NCI-H1105 (cell line): ENCODE data around the gene TMEM8B.

Experiments used
- DNase-seq: peaks from one replicate; lab custom pipeline; 2025; lab: John Stamatoyannopoulos, UW

The TMEM8B gene

DNA sequence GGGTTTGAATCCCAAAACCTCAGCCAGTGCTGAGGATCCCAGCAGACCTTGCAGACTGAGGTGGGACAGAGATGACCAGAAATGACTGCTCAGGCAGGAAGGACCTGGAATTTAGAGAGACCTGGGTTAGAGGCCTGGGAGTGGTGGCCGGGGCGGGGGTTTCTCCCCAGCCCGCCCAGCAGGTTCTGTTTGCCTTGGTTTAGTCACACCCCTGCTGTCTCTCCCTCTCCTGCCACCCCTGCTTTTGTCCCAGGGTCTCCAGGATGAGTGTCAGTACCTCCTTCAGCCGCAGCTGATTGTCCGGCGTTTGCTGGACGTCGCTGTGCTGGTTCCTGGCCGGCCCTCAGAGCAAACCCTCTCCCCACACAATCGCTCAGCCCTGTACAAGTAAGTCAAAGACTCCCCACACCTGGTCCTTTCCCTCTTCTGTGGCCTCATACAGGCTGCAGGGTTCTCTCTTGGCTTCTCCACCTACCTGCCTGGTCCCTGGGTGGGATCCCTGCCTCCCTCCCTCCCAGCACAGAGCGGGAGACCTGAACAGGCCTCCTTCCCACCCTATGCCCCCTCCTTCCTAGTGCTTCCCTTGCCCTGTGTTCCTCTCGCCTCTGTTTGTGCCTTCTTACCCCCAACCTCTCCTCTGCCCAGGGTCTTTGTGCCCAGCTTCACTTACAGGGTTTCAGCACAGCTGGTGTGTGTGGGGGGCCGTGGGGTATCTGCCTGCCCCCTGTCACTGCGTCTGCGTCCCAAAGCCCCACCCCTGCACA is 12.0 kb downstream of the TMEM8B start:
- DNase-seq: no peak

- DNase-seq: no peak
Measured at GRCh38 chr9:35841645-35841900, 12.5 kb downstream of the TMEM8B start.

DNA sequence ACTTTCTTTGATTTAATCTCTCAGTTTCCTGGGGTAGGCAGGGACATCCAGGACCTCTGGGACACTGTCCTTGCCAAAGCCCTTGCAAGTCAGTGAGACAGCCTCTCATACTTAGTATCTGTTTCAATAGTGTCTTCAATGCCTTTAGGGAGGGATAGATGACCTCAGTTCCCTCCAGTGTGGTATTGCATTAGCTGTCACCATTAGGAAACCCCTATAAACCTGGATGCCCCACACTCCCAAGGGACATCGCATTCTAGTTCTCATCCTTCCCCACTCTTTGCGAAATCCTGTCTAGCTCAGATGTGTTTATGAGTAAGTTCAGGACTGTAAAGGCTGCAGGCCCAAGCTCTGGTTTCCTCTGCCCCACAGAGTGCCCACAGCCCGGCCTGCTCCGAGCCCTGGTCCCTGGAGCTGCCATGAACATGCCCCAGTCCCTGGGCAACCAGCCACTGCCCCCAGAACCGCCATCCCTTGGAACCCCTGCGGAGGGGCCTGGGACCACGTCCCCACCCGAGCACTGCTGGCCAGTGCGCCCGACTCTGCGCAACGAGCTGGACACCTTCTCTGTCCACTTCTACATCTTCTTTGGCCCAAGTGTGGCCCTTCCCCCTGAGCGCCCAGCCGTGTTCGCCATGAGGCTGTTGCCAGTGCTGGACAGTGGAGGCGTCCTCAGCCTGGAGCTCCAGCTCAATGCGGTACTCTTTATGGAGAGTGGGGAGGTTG is 13.2 kb downstream of the TMEM8B start:
- no peak for DNase-seq

- DNase-seq: no peak
Measured at GRCh38 chr9:35842795-35843194, 13.8 kb downstream of the TMEM8B start.

DNA sequence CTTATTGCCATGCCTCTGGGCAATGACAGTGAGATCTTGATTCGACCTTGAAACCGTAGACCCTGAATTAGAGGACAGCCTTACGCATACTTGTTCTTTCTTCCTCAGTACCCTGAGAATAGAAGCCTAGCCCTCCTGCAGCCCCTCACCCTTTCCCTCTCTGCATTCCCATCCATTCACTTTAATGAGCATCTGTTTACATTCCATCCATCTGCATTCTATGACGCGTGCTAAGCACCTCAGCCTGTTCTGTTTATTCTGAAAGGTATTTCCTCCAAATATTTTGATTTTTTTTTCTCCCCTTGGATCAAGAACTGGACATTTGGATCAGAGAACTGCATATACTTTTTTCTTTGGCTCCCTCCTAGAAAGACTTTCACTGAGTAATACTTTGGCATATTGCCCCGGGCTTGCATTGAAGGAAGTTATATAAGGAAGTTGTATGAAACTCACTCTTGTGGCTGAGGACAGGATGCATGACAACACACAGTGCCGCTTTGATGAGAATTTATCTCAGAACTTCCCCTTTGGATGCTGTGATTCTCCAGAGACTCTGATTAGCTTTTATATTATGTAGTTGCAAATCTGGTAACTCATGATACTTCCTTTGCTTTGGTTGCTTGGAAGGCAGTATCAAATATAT is 15.7 kb downstream of the TMEM8B start:
- DNase-seq: no peak

DNA sequence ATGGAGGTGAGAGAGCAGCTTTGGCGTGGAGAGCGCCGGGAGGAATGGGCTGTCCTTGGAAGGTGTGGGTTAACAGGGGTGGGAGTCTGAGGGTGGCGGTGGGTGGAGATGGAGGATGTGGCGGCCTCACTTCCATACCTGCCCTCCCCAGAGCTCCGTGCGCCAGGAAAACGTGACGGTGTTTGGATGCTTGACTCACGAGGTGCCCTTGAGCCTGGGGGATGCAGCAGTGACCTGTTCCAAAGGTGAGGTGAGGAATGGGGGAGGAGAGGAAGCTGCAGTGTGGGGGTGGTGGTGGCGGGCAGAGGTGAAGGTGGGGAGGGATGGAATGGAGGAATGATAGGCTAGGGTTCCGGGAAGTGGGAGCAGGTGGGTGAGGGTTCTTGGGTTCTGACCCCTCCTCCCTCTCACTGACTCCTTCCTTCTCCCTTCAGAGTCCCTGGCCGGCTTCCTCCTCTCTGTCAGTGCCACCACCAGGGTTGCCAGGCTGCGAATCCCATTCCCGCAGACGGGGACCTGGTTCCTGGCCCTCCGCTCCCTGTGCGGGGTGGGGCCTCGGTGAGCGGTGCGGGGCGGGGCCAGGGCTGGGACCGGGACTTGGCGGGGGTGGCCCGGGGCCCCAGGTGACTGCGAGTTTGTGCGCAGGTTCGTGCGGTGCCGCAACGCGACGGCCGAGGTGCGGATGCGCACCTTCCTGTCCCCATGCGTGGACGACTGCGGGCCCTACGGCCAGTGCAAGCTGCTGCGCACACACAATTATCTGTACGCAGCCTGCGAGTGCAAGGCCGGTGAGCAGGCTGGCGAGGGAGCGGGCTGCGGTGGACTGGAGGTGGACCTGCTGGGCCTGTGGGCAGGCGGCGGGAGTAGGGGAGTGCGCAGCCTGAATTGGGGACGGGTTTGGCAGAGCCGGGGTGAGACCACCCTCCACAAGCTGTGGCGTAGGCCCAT is 17.1 kb downstream of the TMEM8B start:
- DNase-seq: no peak

DNA sequence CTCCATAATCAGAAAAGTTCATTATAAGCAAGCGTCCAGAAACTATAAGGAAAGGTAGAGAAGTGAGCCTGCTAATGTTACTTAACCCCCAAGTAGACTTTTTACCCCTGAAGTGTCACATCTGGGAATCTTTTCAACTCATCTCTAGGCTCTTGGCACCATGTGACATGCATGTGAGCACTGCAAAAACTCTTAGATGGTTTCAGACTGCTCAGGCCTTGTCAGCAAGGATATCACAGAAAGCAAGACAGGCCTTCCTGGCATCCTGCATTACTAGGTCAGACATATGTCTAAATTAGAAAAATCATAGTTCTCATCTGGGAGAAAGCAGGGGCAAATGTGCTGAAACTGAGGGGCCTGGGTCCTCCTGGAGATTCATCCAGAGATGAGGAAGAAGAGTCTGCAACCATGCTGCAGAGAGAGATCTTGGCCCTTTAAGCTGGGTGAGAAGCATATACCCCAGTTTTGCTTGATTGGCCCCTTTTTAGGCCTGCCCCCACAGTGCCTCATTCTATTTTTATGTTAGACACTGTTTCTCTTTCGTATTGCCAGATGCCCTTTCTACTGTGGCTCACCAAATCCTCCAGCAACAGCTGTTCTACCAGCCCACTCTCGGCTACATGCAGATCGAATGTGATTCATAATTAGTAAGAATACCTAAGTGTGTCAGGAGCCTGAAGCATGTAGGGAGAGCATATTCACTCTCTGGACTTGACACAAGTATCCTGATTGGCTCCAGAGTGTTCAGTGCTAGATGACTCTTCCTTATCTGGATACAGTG is 19.0 kb downstream of the TMEM8B start:
- DNase-seq: no peak

GRCh38 chr9:35852267-35852815 is 23.3 kb downstream of the TMEM8B start:
- DNase-seq: no peak

DNA sequence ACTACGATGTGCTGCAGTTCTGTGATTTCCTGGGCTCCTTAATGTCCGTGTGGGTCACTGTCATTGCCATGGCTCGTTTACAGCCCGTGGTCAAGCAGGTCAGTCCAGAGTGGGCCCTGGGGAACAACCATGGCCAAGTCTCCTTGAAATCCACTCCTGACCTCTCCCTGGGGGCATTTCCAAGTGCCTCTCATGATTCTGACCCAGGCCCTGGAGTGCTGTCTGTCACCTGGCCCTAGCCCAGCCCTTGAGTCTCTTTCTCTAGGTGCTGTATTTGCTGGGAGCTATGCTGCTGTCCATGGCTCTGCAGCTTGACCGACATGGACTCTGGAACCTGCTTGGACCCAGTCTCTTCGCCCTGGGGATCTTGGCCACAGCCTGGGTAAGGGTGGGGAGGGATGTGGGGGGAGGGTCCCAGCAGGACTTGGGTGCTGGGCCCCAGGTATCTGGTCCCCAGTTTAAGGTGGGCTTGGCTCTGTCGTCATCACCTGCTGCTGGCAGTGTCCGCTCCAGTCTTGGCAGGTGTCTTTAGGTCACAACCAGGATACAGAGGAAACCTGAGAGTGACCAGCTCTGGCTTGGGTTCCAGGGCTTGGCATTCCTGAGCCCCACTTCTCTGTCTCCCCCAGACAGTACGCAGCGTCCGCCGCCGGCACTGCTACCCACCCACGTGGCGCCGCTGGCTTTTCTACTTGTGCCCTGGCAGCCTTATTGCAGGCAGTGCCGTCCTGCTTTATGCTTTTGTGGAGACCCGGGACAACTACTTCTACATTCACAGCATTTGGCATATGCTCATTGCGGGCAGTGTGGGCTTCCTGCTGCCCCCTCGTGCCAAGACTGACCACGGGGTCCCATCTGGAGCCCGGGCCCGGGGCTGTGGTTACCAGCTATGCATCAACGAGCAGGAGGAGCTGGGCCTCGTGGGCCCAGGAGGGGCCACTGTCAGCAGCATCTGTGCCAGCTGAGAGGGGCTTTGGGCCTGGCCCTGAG is 24.1 kb downstream of the TMEM8B start:
- DNase-seq: no peak

GRCh38 chr9:35854091-35854762 is 25.2 kb downstream of the TMEM8B start:
- no peak for DNase-seq

GRCh38 chr9:35856206-35856605 is 27.2 kb downstream of the TMEM8B start:
- DNase-seq: no peak

DNA sequence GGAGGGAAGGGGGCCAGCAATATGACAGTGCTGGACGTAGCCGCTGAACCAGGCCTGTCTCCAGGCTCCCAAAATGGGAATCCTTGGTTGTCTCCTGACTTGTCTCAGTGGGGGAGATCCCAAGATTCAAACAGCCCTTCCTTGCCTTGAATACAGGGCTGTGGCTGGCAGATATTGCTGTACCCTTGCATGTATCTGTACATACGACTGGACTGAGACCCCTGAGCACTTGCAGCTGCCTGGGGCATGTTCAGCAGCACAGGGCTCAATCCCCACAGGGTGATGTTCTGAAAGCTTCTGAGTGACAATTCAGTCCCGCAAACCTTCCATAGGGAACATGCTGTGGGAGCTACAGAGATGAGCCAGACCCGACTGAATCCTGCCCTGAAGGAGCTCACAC is 27.9 kb downstream of the TMEM8B start:
- DNase-seq: no peak

DNA sequence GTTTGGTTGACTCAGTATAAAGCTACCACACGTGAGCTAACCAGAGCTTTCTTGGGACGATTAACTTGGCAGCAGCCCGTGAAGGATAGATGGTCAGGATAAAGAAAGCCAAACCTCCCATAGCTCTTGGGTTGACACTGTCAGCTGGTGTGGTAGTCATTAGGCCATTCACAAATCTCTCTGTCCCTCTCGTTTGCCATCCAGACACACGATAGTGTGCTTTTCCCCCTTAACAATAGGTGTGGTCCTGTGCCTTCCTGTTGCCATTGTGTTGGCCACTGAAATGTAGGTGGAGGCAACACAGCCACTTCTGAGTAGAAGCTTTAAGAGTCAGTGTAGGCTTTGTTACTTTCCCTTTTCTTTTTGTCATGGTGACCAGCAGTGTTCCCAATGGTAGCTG is 29.4 kb downstream of the TMEM8B start:
- no peak for DNase-seq

DNA sequence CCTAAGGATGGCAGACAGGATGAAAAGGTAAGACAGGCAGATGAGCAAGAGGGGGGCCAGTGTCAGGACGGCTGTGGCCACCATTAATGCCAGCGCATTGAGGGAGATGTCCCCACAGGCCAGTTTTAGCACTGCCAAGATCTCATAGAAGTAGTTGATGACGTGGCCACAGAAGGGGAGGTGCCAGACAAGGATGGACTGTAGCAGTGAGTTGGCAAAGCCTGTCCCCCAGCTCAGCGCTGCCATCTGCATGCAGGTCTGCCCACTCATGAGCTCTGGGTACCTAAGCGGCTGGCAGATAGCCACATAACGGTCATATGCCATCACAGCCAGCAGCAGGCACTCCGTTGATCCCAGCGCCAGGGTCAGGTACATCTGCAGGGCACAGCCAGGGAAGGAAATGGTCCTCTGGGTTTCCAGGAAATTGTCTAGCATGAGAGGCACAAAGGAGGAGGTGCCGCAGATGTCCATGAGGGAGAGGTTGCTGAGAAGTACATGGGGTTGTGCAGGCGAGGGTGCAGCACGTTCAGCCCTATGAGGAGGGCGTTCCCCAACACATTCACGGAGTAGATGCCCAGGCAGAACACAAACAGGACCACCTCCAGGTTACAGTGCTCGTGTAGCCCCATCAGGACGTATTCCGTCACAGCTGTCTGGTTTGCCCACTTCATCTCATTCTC is 30.4 kb downstream of the TMEM8B start:
- peak; percentile 30 for DNase-seq

DNA sequence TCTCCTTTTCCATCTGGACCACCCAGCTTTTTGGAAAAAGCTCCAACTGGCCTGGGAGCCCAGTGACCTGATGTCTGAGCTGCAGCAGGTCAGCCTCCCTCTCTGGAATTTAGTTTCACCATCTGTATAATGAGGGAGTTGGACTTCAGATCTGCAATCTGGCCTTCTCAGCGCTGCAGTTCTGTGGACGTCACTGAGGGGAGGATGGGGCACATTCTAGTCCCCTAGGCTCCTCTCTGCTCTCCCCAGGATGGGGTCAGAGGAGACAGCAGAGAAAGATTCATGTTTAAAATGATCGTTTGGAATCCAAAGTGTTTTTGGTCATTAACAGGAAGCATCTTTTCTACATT is 30.9 kb downstream of the TMEM8B start:
- no peak for DNase-seq

- DNase-seq: no peak
Measured at GRCh38 chr9:35861161-35861897, 32.3 kb downstream of the TMEM8B start.

- no peak for DNase-seq
Measured at GRCh38 chr9:35862328-35862727, 33.3 kb downstream of the TMEM8B start.

DNA sequence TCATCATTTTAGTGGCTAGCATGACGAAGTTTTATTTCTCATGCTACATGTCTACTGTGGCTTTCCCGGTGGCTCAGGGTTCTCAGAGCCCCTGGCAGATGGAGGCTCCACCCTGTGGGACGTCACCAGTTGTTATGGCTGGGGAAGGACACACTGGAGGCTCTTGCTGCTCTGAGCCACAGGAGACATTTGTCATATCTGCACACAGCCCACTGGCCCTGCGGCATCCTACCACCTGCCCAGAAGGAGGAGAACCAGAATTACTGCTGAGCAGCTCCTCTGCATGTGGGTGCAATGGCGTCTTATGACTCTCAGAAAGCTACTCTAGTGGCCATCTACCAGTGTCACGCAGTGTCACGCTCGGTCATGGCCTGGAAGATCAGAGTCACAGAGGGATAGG is 34.6 kb downstream of the TMEM8B start:
- DNase-seq: no peak
